ENCODE results near the gene ABI3. TPM values are rescaled to one million over a fixed set of nuclear protein-coding genes. Genes with fewer than 3 reads are reported as not detected.

ABI3 gene
- total and polyA plus RNA-seq, 4 donors, result 4.7 to 8.8 (median 5.5) TPM

- H3K4me3 ChIP-seq (ENCODE audit: low read depth in 1 of 3, low read length in 3 of 3), result no peak overlapping the region
- no peaks in the 10 kb centered on the region for H3K36me3 ChIP-seq (ENCODE audit: control insufficient read depth in 4 of 4, insufficient read depth in 3 of 4, low read depth in 1 of 4, low read length in 3 of 4)
- no peak overlapping the region for H3K27ac ChIP-seq (ENCODE audit: low read depth in 1 of 2, low read length in 2 of 2)
- peaks cover 0 to 18% (median 10%) of the 10 kb centered on the region in 4 donors for H3K4me1 ChIP-seq (ENCODE audit: control insufficient read depth in 4 of 4, insufficient read depth in 4 of 4, low read length in 3 of 4)
- no peaks in the 10 kb centered on the region for H3K9me3 ChIP-seq (ENCODE audit: control insufficient read depth in 4 of 4, low read length in 3 of 4)
- H3K9ac ChIP-seq (ENCODE audit: low read depth in 1 of 2, low read length in 2 of 2), result no peak overlapping the region
- 15% methylated on average over 5 of the region's 5 CpGs for WGBS
- peak; percentile 77 to 83 for TF ChIP-seq RAD21 (IDR thresholded peaks at IDR 0.05)
- no peak for TF ChIP-seq SP1 (IDR thresholded peaks at IDR 0.05)
- peak; percentile 81 for TF ChIP-seq CTCF (IDR thresholded peaks at IDR 0.05; ENCODE audit: low read depth, low read length, missing input control)
- TF ChIP-seq GABPA (IDR thresholded peaks at IDR 0.05 in 1 of 2, conservative IDR thresholded peaks at IDR 0.05 in 1 of 2), result no peak
- H3K27me3 ChIP-seq (ENCODE audit: control insufficient read depth in 4 of 4, insufficient read depth in 4 of 4, low read length in 3 of 4), result no peaks in the 10 kb centered on the region
- DNase-seq (ENCODE audit: low spot score), result peak; percentile 88
Observed at GRCh38 chr17:49227436-49228261, 17.1 kb downstream of the ABI3 start.

GRCh38 chr17:49229076-49229804 is 18.7 kb downstream of the ABI3 start:
- H3K4me1 ChIP-seq (ENCODE audit: control insufficient read depth in 4 of 4, insufficient read depth in 4 of 4, low read length in 3 of 4), result peaks cover 0 to 9% (median 7%) of the 10 kb centered on the region in 4 donors
- no peaks in the 10 kb centered on the region for H3K27me3 ChIP-seq (ENCODE audit: control insufficient read depth in 4 of 4, insufficient read depth in 4 of 4, low read length in 3 of 4)
- H3K36me3 ChIP-seq (ENCODE audit: control insufficient read depth in 4 of 4, insufficient read depth in 3 of 4, low read depth in 1 of 4, low read length in 3 of 4), result no peaks in the 10 kb centered on the region
- H3K9ac ChIP-seq (ENCODE audit: low read depth in 1 of 2, low read length in 2 of 2), result no peak overlapping the region
- no peak overlapping the region for H3K4me3 ChIP-seq (ENCODE audit: low read depth in 1 of 3, low read length in 3 of 3)
- TF ChIP-seq SP1 (IDR thresholded peaks at IDR 0.05), result no peak
- 59% methylated on average over 6 of the region's 6 CpGs for WGBS
- no peaks in the 10 kb centered on the region for H3K9me3 ChIP-seq (ENCODE audit: control insufficient read depth in 4 of 4, low read length in 3 of 4)
- H3K27ac ChIP-seq (ENCODE audit: low read depth in 1 of 2, low read length in 2 of 2), result no peak overlapping the region
- no peak for DNase-seq (ENCODE audit: low spot score)

- Histone ChIP-seq H3K9me3 (ENCODE audit: control insufficient read depth in 4 of 4, low read length in 3 of 4) (no peaks in the 10 kb centered on the region), H3K9ac (ENCODE audit: low read depth in 1 of 2, low read length in 2 of 2) (no peak overlapping the region), H3K27me3 (ENCODE audit: control insufficient read depth in 4 of 4, insufficient read depth in 4 of 4, low read length in 3 of 4) (no peaks in the 10 kb centered on the region)
- TF ChIP-seq SP1 (IDR thresholded peaks at IDR 0.05), result no peak
- TF ChIP-seq ZBTB33 (IDR thresholded peaks at IDR 0.05), result no peak
- no peak for TF ChIP-seq REST (IDR thresholded peaks at IDR 0.05)
- no peak for TF ChIP-seq HNF4G (IDR thresholded peaks at IDR 0.05)
- TF ChIP-seq ATF3 (IDR thresholded peaks at IDR 0.05), result no peak
- TF ChIP-seq YY1 (IDR thresholded peaks at IDR 0.05), result no peak
- TF ChIP-seq JUND (IDR thresholded peaks at IDR 0.05), result no peak
- TF ChIP-seq NR2F2 (IDR thresholded peaks at IDR 0.05), result no peak
- TF ChIP-seq RAD21 (IDR thresholded peaks at IDR 0.05), result no peak
- TF ChIP-seq FOXA2 (IDR thresholded peaks at IDR 0.05), result no peak
- TF ChIP-seq EGR1 (IDR thresholded peaks at IDR 0.05; ENCODE audit: low read depth in 2 of 2), result no peak
- TF ChIP-seq HNF4A (conservative IDR thresholded peaks at IDR 0.05), result no peak
- TF ChIP-seq MAX (IDR thresholded peaks at IDR 0.05), result no peak
- TF ChIP-seq GABPA (IDR thresholded peaks at IDR 0.05 in 1 of 2, conservative IDR thresholded peaks at IDR 0.05 in 1 of 2), result no peak
Observed at GRCh38 chr17:49229805-49230600, 19.5 kb downstream of the ABI3 start.

More at GRCh38 chr17:49229805-49230600, 19.5 kb downstream of the ABI3 start:
- peaks cover 0 to 5% (median 3%) of the 10 kb centered on the region in 4 donors for H3K4me1 ChIP-seq (ENCODE audit: control insufficient read depth in 4 of 4, insufficient read depth in 4 of 4, low read length in 3 of 4)
- peak; percentile 44 for DNase-seq (ENCODE audit: low spot score)
- WGBS, result 8% methylated on average over 36 of the region's 36 CpGs
- no peak overlapping the region for H3K27ac ChIP-seq (ENCODE audit: low read depth in 1 of 2, low read length in 2 of 2)
- H3K36me3 ChIP-seq (ENCODE audit: control insufficient read depth in 4 of 4, insufficient read depth in 3 of 4, low read depth in 1 of 4, low read length in 3 of 4), result no peaks in the 10 kb centered on the region
- peak overlapping the region in 1 of 3 donors; percentile 29 for H3K4me3 ChIP-seq (ENCODE audit: low read depth in 1 of 3, low read length in 3 of 3)
